Measurements from ENCODE around the gene PTPRG.

PTPRG gene

DNA sequence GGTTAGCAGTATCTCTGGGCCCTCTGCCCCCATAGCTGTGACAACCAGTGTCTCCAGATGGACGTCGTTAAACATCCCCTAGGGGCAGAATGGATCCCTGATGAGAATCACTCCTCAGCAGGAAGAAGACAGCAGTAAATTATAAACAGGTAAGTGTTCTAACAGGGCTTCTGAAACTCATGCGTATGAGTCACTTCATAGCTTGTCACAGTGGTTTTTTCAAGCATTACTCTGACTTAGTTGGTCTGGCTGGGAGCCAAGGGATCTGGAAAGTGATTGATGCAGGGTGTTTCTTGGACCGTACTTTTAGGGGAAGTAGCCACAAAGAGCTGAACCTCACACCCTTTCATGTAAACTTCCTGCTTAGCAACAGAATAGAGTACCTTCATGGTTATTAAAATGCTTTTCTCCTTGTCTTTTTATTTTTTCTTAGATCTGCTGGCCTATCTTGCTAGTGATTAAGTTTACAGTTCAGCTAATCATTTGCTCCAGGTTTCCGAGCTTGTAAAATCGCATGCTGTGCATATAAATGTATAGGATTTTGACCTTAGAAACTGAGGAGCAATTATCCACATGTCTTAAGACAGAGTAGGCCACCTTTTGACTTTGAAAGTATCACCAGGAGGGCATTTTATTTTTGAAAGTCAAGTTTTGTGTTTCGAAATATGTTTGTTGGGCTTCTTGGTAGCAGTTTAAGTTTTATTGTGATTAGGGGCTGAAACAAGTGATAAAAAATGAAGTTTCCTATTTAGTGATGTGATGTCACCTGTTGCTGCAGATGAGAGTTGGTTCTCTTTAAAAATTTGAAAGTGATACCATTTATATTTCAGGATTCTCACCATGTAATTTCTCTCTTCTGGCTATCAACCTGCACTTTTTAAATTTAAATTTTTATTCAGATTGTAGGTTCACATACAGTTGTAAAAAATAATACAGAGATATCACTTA, 333.9 kb downstream of the PTPRG start:
- no peak for DNase-seq (ENCODE audit: low read depth, low spot score)

DNA sequence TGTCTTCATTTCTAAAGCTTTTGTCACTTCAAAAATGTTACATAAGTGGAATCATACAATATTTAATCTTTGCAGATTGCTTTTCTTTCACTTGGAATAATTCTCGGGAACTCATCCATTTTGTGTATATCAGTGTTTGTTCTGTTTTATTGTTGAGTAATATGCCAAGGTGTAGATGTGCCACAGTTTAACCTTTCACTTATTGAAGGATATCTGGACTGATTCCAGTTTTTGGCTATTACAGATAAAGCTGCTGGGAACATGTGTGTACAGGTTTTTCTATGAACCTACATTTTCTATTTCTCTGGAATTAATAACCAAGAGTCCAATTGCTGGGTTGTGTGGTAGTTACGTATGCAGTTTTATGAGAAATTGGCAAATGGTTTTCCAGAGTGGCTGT, 334.9 kb downstream of the PTPRG start:
- DNase-seq (ENCODE audit: low read depth, low spot score) = no peak

DNA sequence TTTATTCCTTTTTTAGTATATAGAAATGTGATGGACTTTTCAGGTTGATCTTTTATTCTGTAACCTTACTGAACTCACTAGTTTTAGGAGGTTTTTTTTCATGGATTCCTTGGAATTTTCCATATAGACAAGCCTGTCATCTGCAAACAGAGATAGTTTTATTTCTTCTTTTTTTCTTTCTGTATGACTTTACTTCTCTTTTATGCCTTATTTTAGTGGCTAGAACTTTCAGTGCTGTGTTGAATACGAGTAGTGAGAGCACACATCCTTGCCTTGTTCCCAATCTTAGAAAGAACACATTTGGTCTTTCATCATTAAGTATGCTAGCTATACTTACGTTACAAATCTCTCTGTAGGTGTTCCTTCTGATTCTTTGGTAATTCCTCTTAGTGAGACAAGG, 336.5 kb downstream of the PTPRG start:
- no peak for DNase-seq (ENCODE audit: low read depth, low spot score)

GRCh38 chr3:61899700-61900462, 338.5 kb downstream of the PTPRG start:
- DNase-seq (ENCODE audit: low read depth, low spot score) = no peak

GRCh38 chr3:61901496-61901895, 340.1 kb downstream of the PTPRG start:
- no peak for DNase-seq (ENCODE audit: low read depth, low spot score)

GRCh38 chr3:61901986-61902385, 340.6 kb downstream of the PTPRG start:
- no peak for DNase-seq (ENCODE audit: low read depth, low spot score)

- no peak for DNase-seq (ENCODE audit: low read depth, low spot score)
Measured at GRCh38 chr3:61903074-61903473, 341.7 kb downstream of the PTPRG start.

- DNase-seq (ENCODE audit: low read depth, low spot score) = no peak
Measured at GRCh38 chr3:61903931-61904657, 342.7 kb downstream of the PTPRG start.

DNA sequence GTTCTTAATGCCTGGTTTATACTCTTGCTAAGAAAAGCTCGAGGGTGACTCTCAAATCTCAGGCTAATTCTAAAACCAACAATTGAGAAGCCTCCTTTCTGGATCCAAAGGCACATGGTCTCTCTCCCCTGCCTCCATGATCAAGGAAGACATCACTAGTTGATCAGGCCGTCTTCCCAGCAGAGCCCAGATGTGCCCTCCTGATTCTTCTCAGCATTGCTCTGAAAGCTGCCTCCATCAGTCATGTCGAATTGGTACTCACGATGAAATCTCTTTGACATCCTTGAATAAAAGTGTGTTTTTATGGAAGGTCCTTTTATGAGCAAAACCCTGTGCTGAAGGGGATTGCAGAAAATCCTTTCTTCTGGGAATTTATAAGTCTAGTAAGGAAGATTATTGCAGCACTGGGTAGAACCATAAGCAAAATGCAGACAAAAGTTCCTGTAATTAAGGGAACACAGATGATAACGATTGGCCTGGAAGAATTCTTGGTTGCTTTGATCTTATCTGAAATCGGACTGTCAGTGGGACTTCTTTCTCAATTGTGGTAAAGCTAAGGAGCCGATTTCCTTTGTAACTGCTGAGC, 345.9 kb downstream of the PTPRG start:
- no peak for DNase-seq (ENCODE audit: low read depth, low spot score)

GRCh38 chr3:61908382-61908781, 347.0 kb downstream of the PTPRG start:
- DNase-seq (ENCODE audit: low read depth, low spot score) = no peak

GRCh38 chr3:61910732-61911131, 349.4 kb downstream of the PTPRG start:
- no peak for DNase-seq (ENCODE audit: low read depth, low spot score)

DNA sequence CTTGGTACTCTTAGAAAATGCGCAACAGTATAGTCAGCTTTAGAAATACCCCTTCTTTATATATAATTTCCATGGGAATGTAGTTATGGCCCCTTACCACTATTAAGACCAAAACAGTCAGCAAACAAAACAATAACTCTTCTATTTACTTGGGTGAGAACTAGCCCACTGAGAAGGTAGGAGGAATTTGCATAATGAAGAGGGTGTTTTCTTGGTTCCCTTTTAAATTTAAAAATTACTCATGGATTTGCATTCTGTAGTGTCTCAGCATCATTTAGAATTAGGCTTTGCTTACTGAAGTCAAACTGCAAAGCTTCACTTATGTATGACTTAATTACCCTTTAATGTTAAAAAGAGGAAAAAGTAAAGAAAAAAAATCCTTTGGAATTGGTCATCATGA, 350.8 kb downstream of the PTPRG start:
- DNase-seq (ENCODE audit: low read depth, low spot score) = no peak

- no peak for DNase-seq (ENCODE audit: low read depth, low spot score)
Measured at GRCh38 chr3:61913701-61914100, 352.3 kb downstream of the PTPRG start.

GRCh38 chr3:61914276-61914675, 352.9 kb downstream of the PTPRG start:
- DNase-seq (ENCODE audit: low read depth, low spot score) = no peak

DNA sequence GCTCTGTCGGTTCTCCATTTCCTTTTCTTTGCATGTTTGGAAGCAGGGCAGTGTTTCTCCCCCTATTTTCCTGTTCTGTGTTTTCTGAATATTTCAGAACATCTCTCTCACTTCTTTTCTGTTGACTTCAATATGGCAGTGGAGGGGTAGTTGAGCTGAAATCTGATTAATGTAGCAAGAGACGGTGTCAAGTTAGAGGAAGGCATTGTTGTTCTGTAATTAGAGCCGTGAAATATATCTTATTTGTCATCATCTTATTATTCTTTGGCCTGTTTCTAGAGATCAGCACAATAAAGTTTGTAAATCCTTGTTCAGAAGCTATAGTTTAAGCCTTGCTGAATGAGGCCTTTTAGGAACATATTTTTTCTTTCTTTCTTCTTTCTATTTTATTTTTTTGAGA, 353.9 kb downstream of the PTPRG start:
- DNase-seq (ENCODE audit: low read depth, low spot score) = no peak

DNA sequence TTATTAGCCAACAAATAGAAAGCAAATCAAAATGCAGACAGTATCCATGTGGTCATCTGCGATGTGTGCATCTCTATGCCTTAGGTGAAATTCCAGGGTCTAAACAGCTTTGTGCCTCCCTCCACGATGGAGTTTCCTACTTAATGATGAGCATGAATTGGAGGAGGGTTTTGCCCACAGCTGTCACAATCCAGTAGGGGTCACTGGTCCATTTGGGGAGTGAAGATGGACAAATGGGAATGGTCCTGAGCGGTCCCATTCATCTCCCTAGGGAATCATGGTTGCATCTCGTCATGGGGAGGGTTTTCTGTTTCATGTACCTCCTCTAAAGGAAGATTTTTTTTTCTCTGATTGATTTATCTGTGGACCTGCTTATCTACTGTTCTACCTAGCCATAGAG, 358.0 kb downstream of the PTPRG start:
- DNase-seq (ENCODE audit: low read depth, low spot score) = no peak

- DNase-seq (ENCODE audit: low read depth, low spot score) = no peak
Measured at GRCh38 chr3:61922118-61922517, 360.7 kb downstream of the PTPRG start.

DNA sequence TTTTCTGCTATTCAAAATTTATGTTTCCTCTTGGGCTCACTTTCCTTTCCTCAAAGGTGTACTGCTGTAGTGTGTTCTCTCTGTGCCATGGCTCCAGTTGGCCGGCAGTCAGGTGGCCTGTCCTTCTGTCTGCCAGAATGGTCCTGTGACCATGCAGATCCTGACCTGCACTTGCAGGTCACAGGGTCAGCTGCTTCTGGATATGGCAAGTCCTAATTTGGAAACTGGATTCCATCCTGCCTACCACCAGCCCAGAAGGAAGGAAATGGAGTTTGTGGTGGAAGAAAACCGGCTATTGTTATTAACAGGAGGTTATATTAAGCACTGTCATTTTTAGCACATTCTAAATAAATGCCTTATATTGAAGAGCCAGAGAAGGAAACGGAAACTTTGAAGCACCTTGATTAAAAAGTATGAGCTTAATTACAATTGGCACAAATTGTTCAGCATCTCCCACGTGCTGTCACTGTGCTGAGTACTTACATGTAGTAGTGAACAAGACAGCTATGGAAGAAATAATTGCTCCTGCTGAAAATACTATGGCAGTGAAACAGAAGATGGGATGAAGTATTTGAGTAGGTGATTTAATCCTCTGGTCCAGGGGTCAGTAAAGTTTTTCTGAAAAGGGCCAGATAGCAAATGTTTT, 362.8 kb downstream of the PTPRG start:
- no peak for DNase-seq (ENCODE audit: low read depth, low spot score)

DNA sequence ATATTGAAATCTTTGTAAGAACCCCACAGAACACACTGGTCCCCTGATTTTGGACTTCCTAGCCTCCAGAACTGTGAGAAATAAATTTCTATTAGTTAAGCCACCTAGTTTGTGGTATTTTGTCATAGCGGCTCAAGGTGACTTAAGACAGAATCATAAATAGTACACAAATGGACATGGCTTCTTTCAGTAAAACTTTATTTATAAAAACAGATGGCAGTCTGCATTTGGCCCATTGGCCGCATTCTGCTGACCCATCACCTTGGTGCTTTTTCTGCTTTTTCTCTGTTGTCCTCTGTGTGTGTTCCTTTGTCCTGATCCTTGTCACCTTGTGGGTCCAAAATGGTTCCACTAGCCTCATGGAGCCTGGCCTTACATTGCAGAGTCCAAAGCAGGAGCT, 363.6 kb downstream of the PTPRG start:
- DNase-seq (ENCODE audit: low read depth, low spot score) = no peak

- DNase-seq (ENCODE audit: low read depth, low spot score) = no peak
Measured at GRCh38 chr3:61925721-61926120, 364.4 kb downstream of the PTPRG start.

DNA sequence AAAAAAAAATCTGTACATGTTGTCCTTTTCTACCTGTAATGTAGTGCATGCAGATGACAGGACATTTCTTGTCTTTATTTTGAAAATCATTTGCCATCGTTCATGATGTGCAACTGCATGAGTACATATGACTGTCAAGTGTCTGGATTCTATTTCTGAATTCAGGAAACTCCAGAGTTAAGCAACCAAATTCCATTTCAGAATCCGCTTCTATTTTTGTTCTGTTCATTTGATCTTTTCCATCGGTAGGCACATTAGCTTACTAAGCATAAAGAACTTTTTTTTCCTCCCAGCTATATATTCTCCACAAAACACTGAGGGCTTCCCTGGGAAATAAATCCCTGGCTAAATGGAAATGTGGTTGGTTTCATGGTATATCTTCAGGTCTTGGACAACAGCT, 365.6 kb downstream of the PTPRG start:
- no peak for DNase-seq (ENCODE audit: low read depth, low spot score)
